IPS DF 6.9 (cell line): ENCODE results near the gene HES2.
"Not testable (repeated sequence)": the region's sequence is repeated elsewhere in the genome, so short reads cannot be mapped to it uniquely, and the experiment has no call there.

Source experiments
- DNase-seq: peaks from one replicate; pipeline ENCODE4 v3.0.0-alpha.2; 2013; ENCODE audit warnings: low read depth, low spot score
- H3K27ac ChIP-seq: one replicate; pipeline ENCODE4 v1.5.1; 2013; ENCODE audit warnings: low read length, control low read depth
- H3K27me3 ChIP-seq: 2 replicates; pipeline ENCODE4 v1.6.1; 2013; ENCODE audit warnings: mild to moderate bottlenecking, low read length; ENCODE audit not compliant: control insufficient read depth, insufficient read depth
- H3K36me3 ChIP-seq: 2 replicates; pipeline ENCODE4 v1.6.1; 2013; ENCODE audit warnings: low read length; ENCODE audit not compliant: control insufficient read depth, insufficient read depth
- H3K4me1 ChIP-seq: 2 replicates; pipeline ENCODE4 v1.6.1; 2013; ENCODE audit warnings: low read length; ENCODE audit not compliant: control insufficient read depth, insufficient read depth
- H3K4me3 ChIP-seq: 2 replicates; pipeline ENCODE4 v1.5.1; 2013; ENCODE audit warnings: mild to moderate bottlenecking, low read length
- H3K9me3 ChIP-seq: 2 replicates; pipeline ENCODE4 v1.6.1; 2013; ENCODE audit warnings: low read length, inconsistent platforms; ENCODE audit not compliant: control insufficient read depth, insufficient read depth
- WGBS: extraction: QIAGEN DNeasy Blood & Tissue Kit; methylation state at CpG from one replicate; pipeline ENCODE4 v1.1.7; 2013; ENCODE audit warnings: mixed read lengths, missing lambda C conversion rate; ENCODE audit not compliant: insufficient read length, insufficient coverage; 5-methylcytosine and 5-hydroxymethylcytosine counted together

The HES2 gene

DNA sequence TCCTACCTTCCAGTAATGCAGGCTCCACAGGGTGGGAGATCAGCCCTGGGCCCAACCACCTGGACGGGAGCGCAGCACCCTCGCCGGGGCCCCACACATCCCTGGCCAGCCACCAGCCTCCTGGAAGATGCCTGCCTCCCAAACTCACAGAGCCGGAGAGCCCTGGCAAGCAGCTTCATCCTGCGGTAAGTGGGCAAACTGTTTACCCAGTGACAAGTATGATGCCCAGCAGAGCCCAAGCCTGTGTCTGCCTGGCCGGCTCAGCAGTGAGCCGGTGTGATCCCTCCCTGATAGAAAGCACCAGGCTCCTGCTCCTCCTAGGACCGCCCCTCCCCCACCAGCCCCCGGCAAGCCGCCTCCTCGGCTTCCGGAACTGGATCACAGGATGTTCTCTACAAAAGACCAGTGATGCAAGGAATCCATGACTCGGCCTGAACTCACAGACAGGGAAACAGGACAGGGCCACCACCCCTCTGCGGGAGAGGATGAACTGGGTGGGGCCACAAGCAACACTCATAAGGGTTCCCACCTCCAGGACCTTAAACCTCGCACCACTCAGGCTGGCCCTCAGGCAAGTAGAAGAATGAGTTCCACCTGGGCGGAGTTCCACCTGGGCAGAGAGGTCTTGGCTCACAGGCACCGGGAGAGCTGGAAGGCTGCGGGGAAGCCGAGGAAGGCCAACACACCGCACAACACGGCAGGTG lies 34.1 kb downstream of the HES2 start:
- Histone ChIP-seq H3K9me3 (no peaks in the 10 kb centered on the region), H3K27ac (no peak overlapping the region), H3K36me3 (no peaks in the 10 kb centered on the region), H3K4me3 (no peak overlapping the region; the same call in 1 of the 2 replicates), H3K27me3 (no peaks in the 10 kb centered on the region), H3K4me1 (peaks cover 12% of the 10 kb centered on the region)
- no CpG with 5 or more reads among the region's 22 CpGs for WGBS
- no peak for DNase-seq

DNA sequence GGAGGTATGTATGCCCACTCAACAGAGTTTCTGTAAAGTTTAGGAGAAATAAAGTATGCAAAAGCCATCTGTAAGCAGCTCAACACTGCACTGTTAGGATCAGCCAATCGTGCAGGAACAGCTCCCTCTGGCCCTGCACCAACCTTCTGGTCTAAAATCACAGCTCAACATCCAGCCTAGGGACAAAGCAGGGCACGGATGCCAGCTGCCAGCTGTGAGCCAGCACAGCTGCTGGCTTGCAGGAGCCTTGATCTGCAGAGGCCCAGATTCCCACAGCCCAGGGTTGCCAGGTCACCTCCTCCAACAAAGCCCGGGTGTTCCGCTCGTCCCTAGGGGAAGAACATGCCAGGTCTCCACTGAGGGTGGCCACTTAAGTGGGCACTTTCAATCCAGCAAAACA lies 34.8 kb downstream of the HES2 start:
- Histone ChIP-seq H3K4me1 (peaks cover 12% of the 10 kb centered on the region), H3K4me3 (no peak overlapping the region), H3K9me3 (no peaks in the 10 kb centered on the region), H3K36me3 (no peaks in the 10 kb centered on the region), H3K27ac (no peak overlapping the region), H3K27me3 (no peaks in the 10 kb centered on the region)
- WGBS, result no CpG with 5 or more reads among the region's 5 CpGs
- DNase-seq, result no peak

GRCh38 chr1:6384135-6384534 lies 35.6 kb downstream of the HES2 start:
- Histone ChIP-seq H3K36me3 (no peaks in the 10 kb centered on the region), H3K4me3 (no peak overlapping the region), H3K27me3 (no peaks in the 10 kb centered on the region), H3K27ac (no peak overlapping the region), H3K4me1 (peaks cover 12% of the 10 kb centered on the region), H3K9me3 (no peaks in the 10 kb centered on the region)
- no peak for DNase-seq
- no CpG with 5 or more reads among the region's 1 CpG for WGBS

- Histone ChIP-seq H3K4me1 (peaks cover 2% of the 10 kb centered on the region), H3K27me3 (no peaks in the 10 kb centered on the region), H3K27ac (no peak overlapping the region), H3K36me3 (no peaks in the 10 kb centered on the region), H3K4me3 (no peak overlapping the region), H3K9me3 (no peaks in the 10 kb centered on the region)
- WGBS, result no CpG with 5 or more reads among the region's 7 CpGs
- DNase-seq, result no peak
These were observed 39.7 kb downstream of the HES2 start for GRCh38 chr1:6380037-6380436.

DNA sequence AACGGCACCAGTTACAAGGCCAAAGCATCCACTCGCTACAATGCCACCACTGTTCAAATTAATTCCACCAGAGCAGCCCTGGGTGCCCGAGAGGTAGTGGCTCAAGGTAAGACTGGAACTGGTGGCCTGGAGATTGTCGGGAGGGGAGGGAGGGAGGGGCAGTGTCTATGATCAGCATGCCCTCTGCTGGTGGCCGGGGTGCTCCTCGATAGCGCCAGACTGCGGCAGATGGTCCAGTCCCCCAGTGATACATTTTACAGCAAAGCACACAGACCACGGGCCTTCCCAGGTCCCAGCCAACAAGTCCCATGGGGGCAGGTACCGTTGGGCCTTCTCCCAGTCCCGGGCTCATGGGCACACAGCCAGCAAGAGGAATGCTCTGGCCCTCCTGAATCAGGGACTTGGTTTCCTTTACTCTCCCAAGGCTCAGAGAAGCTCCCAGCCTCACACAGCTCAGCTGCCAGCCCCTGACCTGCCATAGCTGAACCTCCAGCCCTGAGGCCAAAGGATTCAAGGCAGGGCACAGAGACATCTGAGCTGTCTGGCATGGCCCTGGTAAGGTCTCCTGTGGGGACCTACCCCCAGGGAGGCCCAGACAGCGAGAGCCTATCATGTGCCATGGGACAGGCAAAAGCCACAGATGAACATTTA lies 41.5 kb downstream of the HES2 start:
- H3K27ac ChIP-seq, result no peak overlapping the region
- no peaks in the 10 kb centered on the region; the same call in 1 of the 2 replicates for H3K4me1 ChIP-seq
- no peaks in the 10 kb centered on the region for H3K9me3 ChIP-seq
- H3K36me3 ChIP-seq, result no peaks in the 10 kb centered on the region; the same call in 1 of the 2 replicates
- DNase-seq, result no peak
- no peaks in the 10 kb centered on the region for H3K27me3 ChIP-seq
- no CpG with 5 or more reads among the region's 12 CpGs for WGBS
- no peak overlapping the region for H3K4me3 ChIP-seq

GRCh38 chr1:6373961-6374720 lies 45.6 kb downstream of the HES2 start:
- no peak for DNase-seq
- Histone ChIP-seq H3K9me3 (no peaks in the 10 kb centered on the region), H3K27ac (no peak overlapping the region), H3K36me3 (no peaks in the 10 kb centered on the region; the same call in 1 of the 2 replicates), H3K4me3 (no peak overlapping the region), H3K4me1 (no peaks in the 10 kb centered on the region; the same call in 1 of the 2 replicates), H3K27me3 (no peaks in the 10 kb centered on the region)
- no CpG with 5 or more reads among the region's 8 CpGs for WGBS

DNA sequence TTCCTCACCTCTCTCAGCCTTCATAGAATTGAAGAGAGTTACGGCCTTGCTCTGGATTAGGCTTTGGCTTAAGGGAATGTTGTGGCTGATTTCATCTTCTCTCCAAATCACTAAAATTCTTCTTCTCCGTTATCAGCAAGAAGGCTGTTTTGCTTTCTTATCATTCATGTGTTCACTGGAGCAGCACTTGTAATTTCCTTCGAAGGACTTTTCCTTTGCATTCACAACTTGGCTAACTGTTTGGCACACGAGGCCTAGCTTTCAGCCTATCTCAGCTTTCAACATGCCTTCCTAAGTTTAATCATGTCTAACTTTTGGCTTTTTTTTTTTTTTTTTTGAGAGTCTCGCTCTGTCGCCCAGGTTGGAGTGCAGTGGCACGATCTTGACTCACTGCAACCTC lies 47.5 kb downstream of the HES2 start:
- H3K36me3 ChIP-seq, H3K27ac ChIP-seq, H3K4me1 ChIP-seq, H3K4me3 ChIP-seq, H3K27me3 ChIP-seq, DNase-seq, H3K9me3 ChIP-seq: not testable (repeated sequence)
- WGBS, result no CpG with 5 or more reads among the region's 7 CpGs

GRCh38 chr1:6370006-6370405 lies 49.7 kb downstream of the HES2 start:
- WGBS, result no CpG with 5 or more reads among the region's 4 CpGs
- DNase-seq, result no peak
- Histone ChIP-seq H3K27ac (no peak overlapping the region), H3K36me3 (no peaks in the 10 kb centered on the region; the same call in 1 of the 2 replicates), H3K9me3 (no peaks in the 10 kb centered on the region), H3K4me3 (no peak overlapping the region), H3K27me3 (no peaks in the 10 kb centered on the region), H3K4me1 (peaks cover 3% of the 10 kb centered on the region; the same call in 1 of the 2 replicates)

DNA sequence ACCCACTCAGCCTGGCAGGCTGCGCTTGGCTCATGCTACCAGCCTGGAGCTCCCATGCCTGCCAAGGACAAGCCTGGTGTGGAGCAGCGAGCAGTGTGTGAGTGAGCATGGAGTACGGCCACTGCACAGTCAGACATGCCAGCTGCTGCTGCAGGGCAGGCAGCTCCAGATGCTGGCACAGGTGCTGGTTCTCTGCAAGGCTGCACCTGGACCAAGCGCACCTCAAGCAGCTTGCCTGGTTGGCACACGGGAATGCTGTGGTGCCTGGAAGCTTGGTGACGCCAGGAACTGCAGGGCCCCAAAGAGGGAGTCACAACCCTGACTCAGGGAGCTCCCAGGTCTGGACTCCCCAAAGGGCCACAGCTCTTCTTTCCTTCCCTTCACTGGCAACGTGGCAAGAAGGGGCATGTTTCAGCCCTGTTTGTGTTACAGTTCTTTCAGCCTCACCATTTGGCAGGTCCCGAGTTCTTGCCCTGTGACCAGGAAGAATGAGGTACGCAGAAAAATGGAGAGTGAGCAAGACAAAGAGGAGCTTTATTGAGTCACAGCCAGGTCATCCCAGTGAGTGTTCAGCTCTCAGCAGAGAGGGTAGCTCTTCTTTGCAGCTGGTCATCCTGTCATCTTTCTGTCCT lies 52.2 kb downstream of the HES2 start:
- no peak overlapping the region for H3K27ac ChIP-seq
- no peak for DNase-seq
- no CpG with 5 or more reads among the region's 9 CpGs for WGBS
- H3K9me3 ChIP-seq, result no peaks in the 10 kb centered on the region
- H3K4me3 ChIP-seq, result no peak overlapping the region
- no peaks in the 10 kb centered on the region for H3K27me3 ChIP-seq
- H3K4me1 ChIP-seq, result peaks cover 3% of the 10 kb centered on the region; the same call in 1 of the 2 replicates
- no peaks in the 10 kb centered on the region for H3K36me3 ChIP-seq

DNA sequence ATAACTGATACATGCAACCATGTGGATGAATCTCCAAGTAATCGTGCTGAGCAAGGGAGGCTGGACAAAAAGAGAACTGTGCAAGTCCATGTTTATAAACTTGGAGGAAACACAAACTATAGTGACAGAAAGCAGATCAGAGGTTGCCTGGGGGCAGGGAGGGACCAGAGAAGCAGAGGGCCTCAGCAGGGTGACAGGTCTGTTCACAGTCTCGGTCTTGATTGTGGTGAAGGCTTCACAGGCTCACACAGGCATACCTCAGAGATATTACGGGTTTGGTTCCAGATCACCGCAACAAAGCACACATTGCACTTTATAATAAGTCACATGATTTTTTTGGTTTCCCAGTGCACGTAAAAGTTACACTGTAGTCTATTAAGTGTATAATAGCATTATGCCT lies 54.7 kb downstream of the HES2 start:
- DNase-seq, result no peak
- Histone ChIP-seq H3K4me3 (no peak overlapping the region), H3K27ac (no peak overlapping the region), H3K36me3 (no peaks in the 10 kb centered on the region), H3K4me1 (peaks cover 3% of the 10 kb centered on the region; the same call in 1 of the 2 replicates), H3K27me3 (no peaks in the 10 kb centered on the region), H3K9me3 (no peaks in the 10 kb centered on the region)
- WGBS, result no CpG with 5 or more reads among the region's 5 CpGs
